SK-N-MC (cell line): ENCODE results near the gene PRDM5.

ENCODE experiments used
- EZH2 ChIP-seq: fragments of 200-600 bp; sonication (generic); IDR thresholded peaks from one replicate; pipeline ENCODE4 v1.6.1; 2017; ENCODE audit warnings: antibody characterized with exemption
- FOXP2 ChIP-seq: optimal IDR thresholded peaks from 2 replicates; pipeline ENCODE3; 2011; ENCODE audit warnings: mild to moderate bottlenecking, moderate library complexity; ENCODE audit not compliant: insufficient read depth; ENCODE audit errors: extremely low read length, control extremely low read depth
- POLR2AphosphoS5 ChIP-seq: IDR thresholded peaks from 2 replicates; pipeline ENCODE4 v1.6.1; 2012; ENCODE audit warnings: mild to moderate bottlenecking, low read depth, low read length, borderline replicate concordance

- TF ChIP-seq POLR2AphosphoS5 (no peak), EZH2 (no peak), FOXP2 (no peak)
Measured at GRCh38 chr4:120926358-120927025, 4.0 kb upstream of the PRDM5 start.
